HG02970 (cell line): ENCODE data around the gene DUSP3.

ENCODE experiments used
- ATAC-seq: cut with Tn5 transposase; IDR thresholded peaks from one replicate; pipeline ENCODE4 v1.9.1; 2021; ENCODE audit warnings: mild to moderate bottlenecking, moderate library complexity, moderate number of reproducible peaks; ENCODE audit not compliant: unreplicated experiment, low FRiP score

The DUSP3 gene

DNA sequence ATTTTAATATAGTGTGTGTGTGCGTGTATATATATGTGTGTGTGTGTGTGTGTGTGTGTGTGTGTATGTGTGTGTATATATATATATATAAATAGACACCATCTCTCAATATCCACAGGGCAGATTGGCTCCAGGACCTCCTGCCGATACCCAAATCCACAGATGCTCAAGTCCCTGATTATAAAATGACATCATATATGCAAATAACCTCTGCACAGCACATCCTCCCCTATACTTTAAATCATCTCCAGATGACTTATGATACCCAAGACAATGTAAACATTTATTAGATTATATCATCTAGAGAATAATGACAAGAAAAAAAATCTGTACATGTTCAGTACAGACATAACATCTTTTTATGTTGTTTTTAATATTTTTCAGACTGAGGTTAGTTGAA lies 7.8 kb downstream of the DUSP3 start:
- no peak for ATAC-seq

DNA sequence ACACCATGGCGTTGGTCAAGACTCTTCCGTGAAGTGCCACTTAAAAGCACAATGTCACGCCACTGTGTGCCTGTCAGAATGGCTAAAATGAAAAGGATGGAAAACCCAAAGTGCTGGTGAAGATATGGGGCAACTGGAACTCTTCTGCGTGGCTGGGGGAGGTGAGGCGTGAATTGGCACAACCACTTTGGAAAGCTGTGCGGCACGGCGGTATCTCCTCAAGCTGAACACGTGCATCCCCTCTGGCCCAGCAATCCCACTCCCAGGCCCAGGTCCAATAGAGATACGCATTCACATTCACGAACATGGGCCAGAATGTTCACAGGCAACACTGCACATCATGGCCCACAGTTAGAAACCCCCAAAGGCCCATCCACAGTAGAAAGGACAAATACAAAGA lies 8.9 kb downstream of the DUSP3 start:
- ATAC-seq: no peak

DNA sequence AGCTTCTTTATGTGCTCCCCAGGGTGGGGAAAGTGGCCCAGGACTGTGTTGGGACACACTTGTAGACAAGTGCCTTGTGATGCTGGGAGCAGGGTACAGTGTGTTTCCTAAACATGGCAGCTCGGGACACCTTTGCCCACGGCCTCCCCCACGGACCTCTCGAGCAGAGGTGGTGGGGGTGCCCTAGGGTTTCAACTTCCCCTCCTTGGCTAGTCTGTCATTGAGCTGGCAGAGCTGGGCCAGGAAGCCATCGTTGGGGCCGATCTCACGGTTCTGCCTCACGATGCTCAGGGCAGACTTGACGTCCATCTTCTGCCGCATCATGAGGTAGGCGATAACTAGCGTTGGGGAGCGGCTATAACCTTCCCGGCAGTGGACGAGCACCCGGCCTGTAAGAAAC lies 9.4 kb downstream of the DUSP3 start:
- no peak for ATAC-seq

DNA sequence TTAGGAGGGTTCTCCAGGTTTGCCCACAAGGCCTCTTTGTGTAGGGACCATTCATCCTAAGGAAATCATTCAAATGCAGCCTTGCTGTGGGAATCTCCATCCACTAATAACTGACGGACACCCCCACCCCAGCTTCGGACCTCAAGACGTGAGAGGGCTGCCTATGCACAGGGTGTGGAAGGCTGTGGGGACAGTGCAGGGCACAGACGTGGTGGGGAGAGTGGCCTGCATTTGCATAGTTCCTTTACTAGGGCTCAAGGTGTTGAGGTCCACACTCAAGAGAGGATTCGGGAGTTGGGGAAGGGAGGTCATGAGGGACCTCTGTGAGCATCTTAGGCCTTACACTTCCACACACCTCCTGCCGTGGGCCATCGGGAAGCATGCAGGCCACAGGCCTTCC lies 9.8 kb downstream of the DUSP3 start:
- no peak for ATAC-seq

DNA sequence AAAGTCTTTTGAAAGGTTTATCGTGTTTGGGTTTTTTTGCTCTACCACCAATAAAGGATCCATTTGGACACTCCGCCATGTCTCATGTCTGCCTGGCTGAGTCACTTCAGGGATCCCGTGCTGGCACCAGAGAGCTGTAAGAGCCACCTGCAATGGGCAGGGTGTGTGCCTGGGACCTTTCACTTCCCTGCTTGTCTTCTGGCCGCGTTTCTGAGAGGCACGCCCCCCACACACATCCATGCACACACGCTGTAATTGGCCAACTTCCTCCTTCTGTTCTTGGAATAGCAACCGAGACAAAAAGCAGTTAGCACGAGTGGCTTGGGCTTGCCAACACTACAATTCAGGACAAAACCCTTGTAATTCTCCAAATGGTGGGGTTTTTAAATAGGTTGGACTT lies 10.4 kb downstream of the DUSP3 start:
- no peak for ATAC-seq

DNA sequence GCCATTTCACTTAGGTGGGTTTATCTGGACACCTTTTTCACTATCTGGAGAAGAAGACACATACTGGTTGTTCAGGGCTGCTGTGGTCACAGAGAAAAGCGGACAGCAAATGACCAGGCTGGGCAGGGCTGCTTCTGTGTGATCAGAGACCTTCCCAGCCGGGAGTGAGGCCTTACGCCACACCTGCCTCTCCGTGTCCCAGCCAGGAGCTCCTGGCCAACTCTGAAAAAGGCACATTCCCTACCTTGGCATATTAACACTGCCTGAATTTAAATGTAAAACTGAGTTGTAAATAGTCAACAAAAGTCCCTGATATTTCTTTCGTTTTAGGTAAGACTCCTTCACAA lies 11.1 kb downstream of the DUSP3 start:
- no peak for ATAC-seq

DNA sequence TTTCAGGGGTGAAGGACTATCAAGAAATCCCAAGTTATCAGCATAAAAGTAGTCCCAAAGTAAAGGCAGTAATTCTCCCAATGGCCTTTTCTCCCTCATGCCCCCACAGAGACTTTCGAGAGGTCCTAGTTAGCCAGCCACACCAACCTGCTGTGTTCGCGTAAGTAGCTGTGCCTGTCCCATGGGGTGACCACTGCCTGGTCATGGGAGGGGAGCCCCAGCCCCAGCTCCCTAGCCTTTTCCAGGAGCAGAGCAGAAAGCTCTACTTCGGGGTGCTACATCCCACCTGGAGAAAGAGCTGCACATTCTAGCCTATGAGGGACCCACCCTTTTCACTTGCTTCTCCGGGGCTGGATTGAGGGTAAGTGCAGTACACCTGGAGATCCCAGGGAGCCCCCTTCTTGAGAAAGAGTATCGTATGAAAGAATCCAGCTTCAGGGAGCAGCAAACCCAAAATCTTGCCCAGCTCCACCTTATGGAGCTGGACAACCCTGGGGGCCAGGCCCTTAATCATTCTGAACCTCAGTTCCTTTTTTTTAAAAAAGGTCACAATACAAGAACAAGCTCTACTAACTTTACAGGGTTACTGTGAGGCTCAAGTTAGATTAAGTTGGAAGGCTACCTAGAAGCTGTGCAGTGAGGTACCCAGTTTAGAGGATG lies 11.6 kb downstream of the DUSP3 start:
- no peak for ATAC-seq

DNA sequence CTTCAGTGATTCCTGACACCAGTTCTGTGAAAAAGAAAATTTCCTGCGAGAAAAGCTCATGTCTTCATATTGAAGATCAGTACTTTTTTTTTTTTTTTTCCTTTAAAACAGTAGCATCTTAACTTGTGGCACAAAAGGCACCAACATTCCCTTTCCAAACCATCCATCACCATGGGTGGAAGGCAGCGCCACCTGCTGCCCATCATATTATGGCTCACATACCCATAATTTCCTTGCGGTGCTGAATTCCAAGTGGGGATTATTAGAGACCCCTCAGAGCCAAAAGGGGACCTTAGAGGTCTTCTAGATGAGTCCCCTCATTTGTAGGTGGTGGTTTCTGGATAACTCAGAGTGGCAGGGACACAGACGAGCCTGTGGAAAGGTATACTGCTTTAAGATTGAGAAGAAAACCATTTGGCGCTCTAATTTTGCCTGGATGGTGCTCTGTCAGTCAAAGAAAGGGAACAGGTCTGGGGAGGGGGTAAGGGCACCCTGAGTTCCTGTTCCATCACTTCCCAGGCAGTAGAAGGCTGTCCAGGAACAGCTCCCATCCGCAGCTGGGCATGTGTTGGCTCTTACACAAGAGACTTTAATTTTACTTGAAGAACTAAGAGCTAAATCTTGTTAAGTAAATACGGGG lies 12.2 kb downstream of the DUSP3 start:
- ATAC-seq: no peak

DNA sequence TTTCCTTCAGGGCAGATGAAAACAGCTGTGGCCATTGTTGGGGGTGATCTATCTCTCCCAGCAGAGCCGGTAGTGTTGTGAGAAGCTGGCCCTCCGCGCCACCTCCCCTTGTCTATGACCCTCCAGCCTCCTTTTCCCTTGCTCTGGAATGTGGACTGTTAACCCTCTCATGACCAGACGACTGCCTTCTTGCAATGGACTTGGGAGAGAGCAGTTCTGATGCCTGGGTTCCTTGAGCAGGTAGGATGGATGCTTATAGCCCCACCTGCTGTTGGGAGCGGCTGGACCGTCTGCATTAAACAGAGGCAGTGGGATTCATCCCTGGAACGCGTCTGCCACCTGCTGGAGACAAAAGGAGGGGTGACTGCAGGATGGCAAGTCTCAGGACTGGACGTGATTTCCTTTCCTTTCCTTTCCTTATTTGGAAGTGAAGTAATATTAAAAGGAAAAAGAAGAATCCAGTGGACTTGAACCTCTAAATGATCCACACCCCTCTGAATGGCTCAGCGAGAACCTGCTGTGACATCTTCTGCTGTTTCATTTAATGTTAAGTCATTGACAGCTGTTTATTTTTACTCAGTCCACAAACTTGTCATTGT lies 18.4 kb downstream of the DUSP3 start:
- ATAC-seq: no peak

DNA sequence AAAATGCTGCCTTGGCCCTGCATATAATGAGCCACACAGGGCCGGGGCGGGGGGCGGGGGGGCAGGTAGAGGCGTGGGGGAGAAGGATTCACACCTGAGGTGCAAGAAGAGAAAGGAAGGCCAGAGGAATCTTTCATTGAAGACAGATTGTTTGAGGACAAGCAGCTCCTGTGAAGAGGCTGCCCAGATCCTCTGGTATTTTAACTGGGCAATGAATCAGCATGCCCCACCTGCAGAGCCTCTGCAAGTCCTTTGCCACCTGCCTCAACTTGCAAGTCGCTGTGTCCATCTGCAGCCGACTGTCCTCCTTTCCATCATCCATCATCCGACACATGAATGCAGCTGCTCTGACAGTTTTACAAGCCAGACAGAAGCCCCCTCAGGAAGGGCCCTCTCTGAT lies 18.9 kb downstream of the DUSP3 start:
- no peak for ATAC-seq

DNA sequence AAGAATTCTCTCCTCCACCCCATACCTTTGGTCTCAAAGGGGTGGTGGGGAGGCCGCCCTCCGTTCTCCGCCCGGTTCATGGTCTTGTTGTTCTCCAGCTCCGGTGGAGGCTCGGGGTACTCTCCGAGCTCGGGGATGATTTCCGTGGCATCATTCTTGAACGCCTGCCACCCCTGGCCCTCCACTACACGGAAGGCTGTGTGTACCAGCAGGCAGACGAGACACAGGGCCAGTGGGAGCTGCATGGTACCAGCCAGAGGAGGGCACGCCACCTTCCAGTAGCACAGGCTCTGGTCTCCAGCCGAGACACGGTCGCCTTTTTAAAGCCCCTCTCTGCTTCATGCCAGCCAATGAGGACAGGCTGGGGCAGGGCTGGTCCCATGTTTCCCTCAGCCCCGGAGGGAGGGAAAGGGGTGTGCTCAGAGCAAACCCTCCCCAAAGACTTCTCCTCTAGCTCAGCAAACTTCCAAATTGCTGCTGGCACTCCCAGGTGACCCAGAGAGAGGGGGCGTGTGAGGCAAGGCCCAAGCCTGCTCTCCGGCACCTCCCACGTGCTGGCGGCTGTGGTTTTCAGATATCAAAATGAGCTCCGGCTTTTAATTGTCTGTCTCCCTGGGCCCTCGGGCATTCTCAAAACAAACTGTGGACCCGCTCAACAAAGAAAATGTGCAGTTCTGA lies 20.1 kb downstream of the DUSP3 start, which contains the start of gene SOST:
SOST (minus strand) TSS at position 295 of the 678 bp plus-strand sequence; CDS start at position 245, 50 bp downstream.
- no peak for ATAC-seq

DNA sequence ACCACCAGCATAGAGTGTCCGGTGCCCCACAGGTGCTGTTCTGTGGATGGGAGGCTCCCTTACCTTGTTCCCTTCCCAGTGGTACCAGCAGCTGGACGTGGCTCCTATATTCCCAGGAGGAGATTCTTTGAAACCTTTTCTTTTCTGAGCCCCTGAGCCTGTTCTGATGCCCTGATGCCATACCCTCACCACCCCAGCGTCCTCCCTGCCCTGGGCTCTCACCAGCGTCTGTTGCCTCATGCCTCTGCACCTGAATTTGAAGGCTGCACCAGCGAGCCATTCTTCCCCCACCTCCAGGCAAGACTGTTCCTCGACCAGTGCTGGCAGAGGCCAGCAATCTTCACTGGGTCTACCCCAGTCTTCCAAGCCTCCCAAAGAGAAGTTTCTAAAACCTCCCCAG lies 20.7 kb downstream of the DUSP3 start:
- no peak for ATAC-seq

DNA sequence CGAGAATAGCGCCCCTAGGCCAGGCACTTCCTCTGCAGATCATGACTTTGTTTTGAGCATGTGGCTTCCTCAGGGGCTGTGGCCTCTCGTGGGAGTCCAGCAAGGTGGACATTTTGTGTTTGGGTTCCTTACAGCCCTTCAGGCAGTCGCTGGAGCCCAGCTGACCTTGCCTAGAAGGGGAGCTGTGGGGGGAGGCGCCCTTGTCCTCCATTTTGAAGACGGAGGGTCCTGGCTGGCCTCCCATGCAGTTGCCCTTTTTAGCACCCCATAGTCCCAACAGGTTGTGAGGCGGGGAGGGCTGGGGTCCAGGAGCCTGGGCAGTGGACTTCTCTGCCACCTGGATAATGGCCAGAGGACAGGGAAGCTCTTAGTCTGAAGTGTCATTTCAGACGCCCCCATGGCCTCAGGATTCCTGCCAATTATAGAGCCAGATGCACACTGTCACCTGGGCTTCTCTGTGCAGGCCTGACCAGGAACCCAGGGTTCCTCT lies 21.6 kb downstream of the DUSP3 start:
- no peak for ATAC-seq

DNA sequence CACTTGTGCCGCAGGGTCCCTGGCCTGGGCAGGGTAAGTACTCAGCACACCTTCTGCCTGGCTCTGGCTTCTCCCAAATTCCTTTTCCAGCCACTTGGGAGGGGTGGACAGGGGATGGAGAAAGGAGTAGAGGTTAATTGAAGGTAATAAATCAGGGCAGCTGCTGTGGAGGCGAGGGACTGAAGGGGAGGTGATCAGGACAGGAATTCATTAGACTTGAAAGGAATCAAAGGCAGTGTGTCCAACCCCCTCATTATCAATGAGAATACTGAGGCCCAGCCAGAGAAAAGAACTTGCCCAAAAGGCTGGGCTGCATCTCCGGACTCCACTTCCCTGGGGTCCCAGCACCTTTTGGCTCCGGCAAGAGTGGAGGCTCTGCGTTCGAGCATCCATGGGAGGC lies 22.6 kb downstream of the DUSP3 start:
- ATAC-seq: no peak

DNA sequence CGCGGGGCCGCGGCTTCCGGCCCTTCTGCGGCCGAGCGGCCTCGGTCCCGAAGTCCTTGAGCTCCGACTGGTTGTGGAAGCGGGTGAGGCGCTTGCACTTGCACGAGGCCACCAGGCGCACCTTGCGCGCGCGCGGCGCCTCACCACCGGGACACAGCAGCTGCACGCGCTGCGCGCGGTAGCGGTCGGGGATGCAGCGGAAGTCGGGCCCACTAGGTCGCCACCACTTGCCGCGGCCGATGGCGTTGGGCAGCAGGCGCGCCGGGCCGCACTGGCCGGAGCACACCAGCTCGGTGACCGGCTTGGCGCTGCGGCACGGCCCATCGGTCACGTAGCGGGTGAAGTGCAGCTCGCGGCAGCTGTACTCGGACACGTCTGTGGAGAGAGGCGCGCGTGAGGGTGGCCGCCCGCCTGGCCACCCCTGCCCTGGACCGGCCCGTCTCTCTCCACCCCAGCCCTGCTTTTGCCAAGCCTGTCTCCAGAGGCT lies 23.3 kb downstream of the DUSP3 start:
- ATAC-seq: no peak

DNA sequence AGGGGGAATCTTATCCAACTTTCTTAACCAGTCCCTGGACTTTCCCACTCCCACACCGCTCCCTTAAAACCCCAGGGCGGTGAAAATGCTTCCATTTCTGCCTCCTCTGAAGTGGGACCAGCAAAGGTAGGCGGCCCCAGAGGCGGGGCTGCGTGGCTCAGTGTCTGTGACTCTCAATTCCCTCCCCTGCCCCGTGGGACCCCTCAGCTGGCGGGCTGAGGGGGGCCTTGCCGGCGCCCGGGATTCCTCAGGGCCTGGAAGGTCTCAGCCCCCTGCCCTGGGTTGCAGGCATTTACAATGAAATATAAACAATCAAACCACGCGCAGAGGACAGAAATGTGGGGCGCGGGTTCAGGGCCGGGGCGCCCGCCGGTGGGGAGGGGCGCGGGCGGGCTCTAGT lies 23.8 kb downstream of the DUSP3 start:
- ATAC-seq: no peak

DNA sequence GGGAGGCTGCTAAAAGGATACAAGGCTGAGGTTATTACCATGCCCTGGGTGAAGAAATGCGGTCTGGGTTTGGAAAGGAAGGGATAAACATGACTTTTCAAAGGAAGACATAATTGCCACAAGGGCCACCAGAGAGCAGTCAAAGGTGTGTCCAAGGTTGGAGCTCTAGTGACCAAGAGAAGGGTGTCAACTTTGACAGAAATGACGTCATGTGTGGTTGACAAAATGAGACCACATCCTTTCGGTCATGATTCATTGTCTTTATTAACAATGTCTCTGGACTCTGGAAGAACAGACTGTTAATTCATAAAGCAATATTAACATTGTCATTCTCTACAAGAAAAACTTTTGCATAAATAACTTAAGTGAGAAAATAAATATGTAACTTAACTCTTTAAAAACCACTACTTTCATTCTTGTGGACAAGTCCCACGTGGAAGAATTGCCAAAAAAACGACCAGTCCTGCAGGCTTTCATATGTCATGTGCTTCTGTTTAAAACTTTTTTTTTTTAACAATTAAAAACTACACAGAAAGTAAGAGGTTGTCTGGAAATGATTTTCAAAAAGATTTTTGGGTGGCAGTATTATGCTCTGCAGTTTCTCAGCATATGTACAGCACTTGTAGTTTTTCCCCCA lies 25.2 kb downstream of the DUSP3 start:
- no peak for ATAC-seq

DNA sequence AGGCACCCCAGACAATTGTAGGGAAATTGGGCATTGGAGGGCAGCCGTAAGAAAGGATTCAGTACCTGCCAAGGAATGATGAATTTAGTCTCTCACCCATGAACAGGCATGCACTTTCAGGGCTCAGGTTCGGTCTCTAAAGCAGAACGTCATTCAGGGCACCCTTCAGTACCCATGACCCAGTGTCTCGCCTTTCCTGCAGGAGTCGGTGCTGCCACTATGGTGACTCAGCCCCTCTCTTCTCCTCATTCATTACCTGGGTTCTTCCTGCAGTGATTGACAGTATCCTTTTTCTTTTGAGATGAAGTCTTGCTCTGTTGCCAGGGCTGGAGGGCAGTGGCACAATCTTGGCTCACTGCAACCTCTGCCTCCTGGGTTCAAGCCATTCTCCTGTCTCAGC lies 28.6 kb downstream of the DUSP3 start:
- ATAC-seq: no peak

DNA sequence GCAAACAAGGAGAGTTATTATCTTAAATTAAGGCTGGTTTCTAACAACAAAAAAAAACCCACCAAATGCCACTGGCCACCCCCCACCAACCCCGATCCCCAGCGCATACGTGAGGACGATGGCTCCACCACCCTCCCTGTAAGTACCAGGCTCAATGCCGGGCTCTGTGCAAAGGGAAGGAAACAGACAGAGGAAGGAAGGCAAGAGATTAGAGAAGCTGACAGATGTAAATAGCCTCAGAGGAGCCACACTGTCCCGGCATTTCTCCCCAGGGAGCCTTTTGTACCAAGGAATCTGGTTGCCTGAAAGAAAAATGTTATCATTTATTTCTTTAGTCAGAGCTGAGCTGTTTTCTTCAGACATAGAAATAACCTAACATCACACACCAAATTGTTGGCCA lies 33.2 kb downstream of the DUSP3 start:
- ATAC-seq: no peak

DNA sequence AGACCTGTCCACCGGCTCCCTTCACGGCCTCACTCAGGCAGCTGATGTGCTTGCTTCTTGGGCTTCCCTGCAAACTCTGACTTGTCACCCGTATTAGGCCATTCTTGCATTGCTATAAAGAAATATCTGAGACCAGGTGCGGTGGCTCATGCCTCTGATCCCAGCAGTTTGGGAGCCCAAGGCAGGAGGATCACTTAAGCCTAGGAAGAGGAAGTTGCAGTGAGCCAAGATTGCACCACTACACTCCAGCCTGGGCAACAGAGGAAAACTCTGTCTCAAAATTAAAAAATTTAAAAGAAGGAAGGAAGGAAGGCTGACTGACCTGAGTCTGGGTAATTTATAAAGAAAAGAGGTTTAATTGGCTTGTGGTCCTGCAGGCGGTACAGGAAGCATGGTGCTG lies 37.1 kb downstream of the DUSP3 start:
- no peak for ATAC-seq

DNA sequence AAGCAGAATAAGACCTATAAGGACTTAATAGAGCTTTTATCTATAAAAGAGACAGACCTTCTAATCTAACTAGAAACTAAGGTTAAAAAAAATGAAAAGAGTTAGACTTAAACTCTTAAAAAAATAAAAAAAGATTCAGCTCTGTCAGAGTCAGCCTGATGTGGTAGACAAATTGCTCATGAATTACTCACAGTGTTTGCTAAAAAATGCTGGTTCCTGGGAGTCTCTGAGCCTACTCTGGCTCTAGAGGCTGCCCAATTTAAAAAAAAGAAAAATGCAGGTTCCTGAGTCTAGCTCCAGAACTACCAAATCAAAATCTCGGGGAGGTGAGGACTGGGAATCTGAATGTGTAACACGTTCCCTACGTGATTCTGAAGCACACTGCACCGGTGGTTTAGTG lies 38.2 kb downstream of the DUSP3 start:
- ATAC-seq: no peak
